ENCODE data around the gene BTN1A1. TPM values are rescaled to one million over a fixed set of nuclear protein-coding genes. Genes with fewer than 3 reads are reported as not detected.
A peak's percentile ranks its signal among the peaks of the same experiment; 100 is the strongest.

Gene BTN1A1
- total and polyA plus RNA-seq, 9 of the 15 experiments (the other 6 are each of a cell fraction or from before 2014, with no cell fraction given): 0.01 to 0.15 (median 0.06) TPM; not detected in 4

GRCh38 chr6:26478985-26479278 lies 21.2 kb upstream of the BTN1A1 start:
- H4K20me1 ChIP-seq (replicated peaks; ENCODE audit: control insufficient read depth, insufficient read depth, low read length): no peaks in the 10 kb centered on the region
- no peak overlapping the region for H3K4me3 ChIP-seq
- peaks cover 32 to 56% of the 10 kb centered on the region in 2 experiments for H3K4me1 ChIP-seq (replicated peaks in 1 of 2; ENCODE audit: control insufficient read depth in 2 of 2, insufficient read depth in 2 of 2, low read length in 2 of 2)
- 6% methylated on average over 3 of the region's 3 CpGs for WGBS (ENCODE audit: insufficient coverage, low coverage, missing lambda C conversion rate)
- intact Hi-C loops (cut with micrococcal nuclease) (no loop called here), in situ Hi-C loops (cut with MboI) (no loop called here)
- H3K9me1 ChIP-seq (ENCODE audit: control insufficient read depth, insufficient read depth, low read length): no peaks in the 10 kb centered on the region
- no peaks in the 10 kb centered on the region for H3K9me3 ChIP-seq (replicated peaks; ENCODE audit: control insufficient read depth, insufficient read depth, low read depth, low read length)
- no peaks in the 10 kb centered on the region for H3K27me3 ChIP-seq (ENCODE audit: control insufficient read depth in 2 of 2, insufficient read depth in 2 of 2, low read length in 2 of 2)
- peak overlapping the region; percentile 8 to 20; a peak in 2 of 4 replicates for H3K9ac ChIP-seq (ENCODE audit: insufficient read depth in 1 of 2, low read depth in 2 of 2, low read length in 2 of 2)
- no peak for DNase-seq (ENCODE audit: extremely low read depth in 1 of 4, low spot score in 3 of 4)
- no peaks in the 10 kb centered on the region for H3K79me2 ChIP-seq (ENCODE audit: control insufficient read depth, insufficient read depth, low read length)
- BruUV-seq (replicated peaks): no TSS peak
- H2AFZ ChIP-seq (ENCODE audit: low read depth, low read length): peak overlapping the region; percentile 53
- ATAC-seq: no peak
- H3K4me2 ChIP-seq (ENCODE audit: insufficient read depth, low read length): peak overlapping the region; percentile 17; the same call in 1 of the 2 replicates
- peak overlapping the region; percentile 55; the same call in 1 of the 3 replicates for H3K27ac ChIP-seq (ENCODE audit: extremely low read depth, low read depth, low read length)
- CTCF ChIA-PET (ENCODE audit: low intra/inter-chr PET ratio): no interaction called here
- H3K36me3 ChIP-seq (ENCODE audit: control insufficient read depth, insufficient read depth, low read length): no peaks in the 10 kb centered on the region
- no peak for FAIRE-seq
- POLR2A ChIA-PET: interaction anchor here (0.6 to 1.6 kb wide), 4 partner anchors 34 to 290 kb away, joined by 3 to 5 read pairs (median 4); a partner anchor contains a TSS
- TF ChIP-seq ZBTB12 (CRISPR knock-in tag; IDR thresholded peaks at IDR 0.05) (no peak), RCOR1 (IDR thresholded peaks at IDR 0.05; ENCODE audit: borderline replicate concordance in 1 of 2, low read depth in 2 of 2, low read length in 2 of 2) (peak in 1 of 2 experiments; percentile 27; a peak in 1 of 4 replicates), DPF2 (IDR thresholded peaks at IDR 0.05) (0 out of 2 replicates have a peak, but pooled peaks have one; percentile 6), SPI1 (IDR thresholded peaks at IDR 0.05; ENCODE audit: borderline replicate concordance, low read depth, low read length) (peak; percentile 90), ZNF57 (CRISPR knock-in tag; IDR thresholded peaks at IDR 0.05) (no peak), ZNF518B (CRISPR knock-in tag; IDR thresholded peaks at IDR 0.05) (no peak), CTBP1 (IDR thresholded peaks at IDR 0.05; ENCODE audit: borderline replicate concordance) (peak; percentile 29; the same call in 1 of the 2 replicates), SOX6 (IDR thresholded peaks at IDR 0.05) (0 out of 2 replicates have a peak, but pooled peaks have one; percentile 21), POLR2AphosphoS5 (IDR thresholded peaks at IDR 0.05; ENCODE audit: control insufficient read depth, insufficient read depth, low read depth, low read length) (no peak), ZBTB17 (CRISPR knock-in tag; IDR thresholded peaks at IDR 0.05) (no peak), PKNOX1 (IDR thresholded peaks at IDR 0.05) (0 out of 2 replicates have a peak, but pooled peaks have one; percentile 35), ARNT (IDR thresholded peaks at IDR 0.05) (no peak), RBM15 (IDR thresholded peaks at IDR 0.05; ENCODE audit: insufficient read depth, low read length) (no peak), MTA1 (IDR thresholded peaks at IDR 0.05; ENCODE audit: borderline replicate concordance) (0 out of 2 replicates have a peak, but pooled peaks have one; percentile 52), ATF6 (CRISPR knock-in tag; IDR thresholded peaks at IDR 0.05) (0 out of 2 replicates have a peak, but pooled peaks have one; percentile 2), SMARCB1 (IDR thresholded peaks at IDR 0.05; ENCODE audit: insufficient read length, low read depth) (peak; percentile 75)
